ENCODE results near the gene PDCD1. TPM values are rescaled to one million over a fixed set of nuclear protein-coding genes. Genes with fewer than 3 reads are reported as not detected.

The PDCD1 gene
- total and polyA plus RNA-seq, 2 of the 8 experiments (the other 6 are each of a cell fraction or from before 2014, with no cell fraction given): 0.48 to 1.1 TPM

GRCh38 chr2:241906826-241907570 lies 48.3 kb upstream of the PDCD1 start:
- H3K9ac ChIP-seq (replicated peaks in 1 of 4; ENCODE audit: extremely low read depth in 1 of 4, low read depth in 3 of 4, low read length in 3 of 4): no peak overlapping the region
- no peak overlapping the region for H3K4me3 ChIP-seq (ENCODE audit: extremely low read depth in 1 of 4, insufficient read depth in 2 of 4, low read depth in 3 of 4, low read length in 4 of 4)
- no peaks in the 10 kb centered on the region; a peak in 2 of 7 replicates for H3K27me3 ChIP-seq (replicated peaks in 1 of 4; ENCODE audit: control insufficient read depth in 3 of 4, extremely low read depth in 1 of 4, insufficient read depth in 3 of 4, low read length in 3 of 4)
- peaks cover 0 to 4% of the 10 kb centered on the region in 2 experiments for H4K20me1 ChIP-seq (replicated peaks in 1 of 2; ENCODE audit: control insufficient read depth in 1 of 2, insufficient read depth in 2 of 2, low read length in 2 of 2)
- no peak overlapping the region for H2BK5ac ChIP-seq (ENCODE audit: low read depth, low read length)
- no peak overlapping the region for H2AFZ ChIP-seq (ENCODE audit: low read length)
- no peak overlapping the region for H3K14ac ChIP-seq (ENCODE audit: insufficient read length)
- H3K23me2 ChIP-seq (ENCODE audit: low read depth, low read length): peaks cover 6% of the 10 kb centered on the region; the same call in 1 of the 2 replicates
- no peaks in the 10 kb centered on the region; a peak in 1 of 8 replicates for H3K36me3 ChIP-seq (ENCODE audit: control insufficient read depth in 2 of 4, insufficient read depth in 4 of 4, low read length in 3 of 4)
- H3K4me1 ChIP-seq (replicated peaks in 1 of 4; ENCODE audit: control insufficient read depth in 3 of 4, insufficient read depth in 4 of 4, low read length in 3 of 4): peaks cover 0 to 10% (median 7%) of the 10 kb centered on the region in 4 experiments; a peak in 5 of 7 replicates
- H3K79me1 ChIP-seq (ENCODE audit: low read depth, low read length): no peaks in the 10 kb centered on the region; the same call in 1 of the 2 replicates
- no peaks in the 10 kb centered on the region for H3K79me2 ChIP-seq (ENCODE audit: control insufficient read depth in 1 of 2, insufficient read depth in 2 of 2, low read length in 2 of 2)
- H3K18ac ChIP-seq (ENCODE audit: extremely low read depth, low read length): no peak overlapping the region
- no peak overlapping the region for H4K91ac ChIP-seq (replicated peaks; ENCODE audit: insufficient read length, low read length)
- no peak overlapping the region for H3K23ac ChIP-seq (ENCODE audit: insufficient read length)
- no peak overlapping the region for H3K27ac ChIP-seq (ENCODE audit: low read depth, low read length)
- no peak overlapping the region for H3K4ac ChIP-seq (replicated peaks; ENCODE audit: insufficient read length, low read depth, low read length)
- no peak overlapping the region for H3K4me2 ChIP-seq (ENCODE audit: insufficient read depth in 1 of 2, low read depth in 2 of 2, low read length in 2 of 2)
- no peak overlapping the region for H4K8ac ChIP-seq (ENCODE audit: extremely low read depth, insufficient read depth, low read length)
- ChIA-PET POLR2A (ENCODE audit: partially characterized antibody) (no interaction called here), CTCF (ENCODE audit: partially characterized antibody) (no interaction called here)
- H2BK20ac ChIP-seq (ENCODE audit: low read length): no peak overlapping the region
- H3K56ac ChIP-seq (replicated peaks; ENCODE audit: insufficient read length, low read depth, low read length): no peak overlapping the region
- no peak overlapping the region for H2BK12ac ChIP-seq (ENCODE audit: low read depth, low read length)
- no peak overlapping the region for H2AK5ac ChIP-seq (ENCODE audit: low read depth, low read length)
- WGBS, 2 experiments (ENCODE audit: extremely low coverage in 1 of 2, insufficient coverage in 1 of 2, insufficient read length in 1 of 2, insufficient replicate concordance in 2 of 2, low coverage in 1 of 2, low lambda C conversion rate in 2 of 2, missing lambda C conversion rate in 1 of 2): 85% methylated on average over 18 of the region's 18 CpGs; no CpG with 5 or more reads in 1 of the 2 experiments
- H2BK120ac ChIP-seq (replicated peaks; ENCODE audit: low read depth, low read length): no peak overlapping the region
- FAIRE-seq (no peak), DNase-seq (ENCODE audit: low read depth in 1 of 2, low spot score in 2 of 2) (peak in 1 of 2 experiments; percentile 26)
- no peaks in the 10 kb centered on the region for H3K9me3 ChIP-seq (ENCODE audit: insufficient read depth in 2 of 2, low read depth in 1 of 2, low read length in 1 of 2)
- H2BK15ac ChIP-seq (ENCODE audit: low read length): no peak overlapping the region
- H4K5ac ChIP-seq (ENCODE audit: insufficient read length, low read depth, low read length): no peak overlapping the region
- TF ChIP-seq CBX8 (IDR thresholded peaks at IDR 0.05; ENCODE audit: borderline replicate concordance, low read depth, low read length): no peak
- TF ChIP-seq MAFK (IDR thresholded peaks at IDR 0.05; ENCODE audit: low read depth, low read length): no peak
- TF ChIP-seq KDM1A (IDR thresholded peaks at IDR 0.05; ENCODE audit: borderline replicate concordance, low read length): no peak
- no peak for TF ChIP-seq RNF2 (IDR thresholded peaks at IDR 0.05; ENCODE audit: borderline replicate concordance, low read depth, low read length, missing control alignments, poor library complexity, severe bottlenecking)
- TF ChIP-seq CTCF (IDR thresholded peaks at IDR 0.05; ENCODE audit: control extremely low read depth in 1 of 3, insufficient read depth in 1 of 3, low read depth in 1 of 3, low read length in 3 of 3): no peak
- TF ChIP-seq POLR2AphosphoS5 (IDR thresholded peaks at IDR 0.05; ENCODE audit: low read depth, low read length): no peak
- no peak for TF ChIP-seq SIX5 (IDR thresholded peaks at IDR 0.05; ENCODE audit: low read depth, low read length)
- TF ChIP-seq TEAD4 (IDR thresholded peaks at IDR 0.05; ENCODE audit: low read depth, low read length): no peak
- TF ChIP-seq EP300 (IDR thresholded peaks at IDR 0.05; ENCODE audit: borderline replicate concordance in 1 of 2, low read depth in 2 of 2, low read length in 2 of 2): no peak

Measured in H1 (cell line).